ENCODE measurements around the gene REELD1.

DNA sequence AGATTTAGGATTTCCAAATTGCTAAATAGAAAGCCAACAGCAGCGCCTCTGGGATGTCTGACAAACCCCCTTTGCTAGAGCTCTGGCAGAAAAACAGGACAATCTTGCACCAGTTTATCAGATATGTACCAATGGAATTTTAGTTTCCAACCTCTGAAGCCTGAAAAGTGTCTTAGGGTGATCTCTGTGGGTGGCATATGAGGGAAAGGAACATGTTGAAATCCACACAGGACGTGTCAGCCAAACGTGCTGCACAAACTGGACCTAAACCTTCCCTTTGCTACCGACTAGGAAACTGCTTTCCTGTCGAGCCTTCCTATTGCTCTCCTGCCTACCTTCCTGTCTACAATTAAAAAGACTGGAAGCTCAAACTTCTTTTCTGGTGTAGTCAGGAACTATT lies 53.5 kb downstream of the REELD1 start:
- TF ChIP-seq, protein P1, sequence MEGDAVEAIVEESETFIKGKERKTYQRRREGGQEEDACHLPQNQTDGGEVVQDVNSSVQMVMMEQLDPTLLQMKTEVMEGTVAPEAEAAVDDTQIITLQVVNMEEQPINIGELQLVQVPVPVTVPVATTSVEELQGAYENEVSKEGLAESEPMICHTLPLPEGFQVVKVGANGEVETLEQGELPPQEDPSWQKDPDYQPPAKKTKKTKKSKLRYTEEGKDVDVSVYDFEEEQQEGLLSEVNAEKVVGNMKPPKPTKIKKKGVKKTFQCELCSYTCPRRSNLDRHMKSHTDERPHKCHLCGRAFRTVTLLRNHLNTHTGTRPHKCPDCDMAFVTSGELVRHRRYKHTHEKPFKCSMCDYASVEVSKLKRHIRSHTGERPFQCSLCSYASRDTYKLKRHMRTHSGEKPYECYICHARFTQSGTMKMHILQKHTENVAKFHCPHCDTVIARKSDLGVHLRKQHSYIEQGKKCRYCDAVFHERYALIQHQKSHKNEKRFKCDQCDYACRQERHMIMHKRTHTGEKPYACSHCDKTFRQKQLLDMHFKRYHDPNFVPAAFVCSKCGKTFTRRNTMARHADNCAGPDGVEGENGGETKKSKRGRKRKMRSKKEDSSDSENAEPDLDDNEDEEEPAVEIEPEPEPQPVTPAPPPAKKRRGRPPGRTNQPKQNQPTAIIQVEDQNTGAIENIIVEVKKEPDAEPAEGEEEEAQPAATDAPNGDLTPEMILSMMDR (IDR thresholded peaks at IDR 0.05; ENCODE audit: low read length) = no peak
- no peak for TF ChIP-seq EZH2 (IDR thresholded peaks at IDR 0.05; ENCODE audit: borderline replicate concordance, low read length)

All from OCI-LY1 (cell line).